Heart right ventricle (tissue), 16 donors: Measurements from ENCODE around the gene SLC6A5. TPM values are rescaled to one million over a fixed set of nuclear protein-coding genes. Genes with fewer than 3 reads are reported as not detected.

Experiments
- ATAC-seq, 8 donors: fragments of 200-7000 bp; cut with Tn5 transposase; one replicate each; pipeline ENCODE4 v1.9.1; 2020; ENCODE audit warnings: mild to moderate bottlenecking in 8 of 8, moderate library complexity in 8 of 8, moderate number of reproducible peaks in 1 of 8
- DNase-seq, 2 donors: peaks; one replicate each; pipeline ENCODE4 v3.0.0-alpha.2; 2020
- H3K27ac ChIP-seq, 10 donors: fragments of 200-600 bp; sonication (generic) in 2 of 10; one replicate each; pipeline versions ENCODE4 v1.5.0 to v1.8.0; 2020 to 2022; ENCODE audit warnings: mild to moderate bottlenecking in 3 of 10
- H3K27me3 ChIP-seq, 7 donors: fragments of 200-600 bp; one replicate each; pipeline ENCODE4 v1.8.0; 2021 to 2022; ENCODE audit warnings: mild to moderate bottlenecking in 2 of 7
- H3K36me3 ChIP-seq, 9 donors: fragments of 200-600 bp; sonication (generic) in 1 of 9; one replicate each; pipeline versions ENCODE4 v1.5.0 to v1.8.0; 2020 to 2022; ENCODE audit warnings: mild to moderate bottlenecking in 2 of 9
- H3K4me1 ChIP-seq, 9 donors: fragments of 200-600 bp; sonication (generic) in 1 of 9; one replicate each; pipeline versions ENCODE4 v1.5.0 to v1.8.0; 2020 to 2022; ENCODE audit warnings: mild to moderate bottlenecking in 4 of 9
- H3K4me3 ChIP-seq, 10 donors: fragments of 200-600 bp; sonication (generic) in 2 of 10; one replicate each; pipeline versions ENCODE4 v1.5.0 to v1.8.0; 2020 to 2022; ENCODE audit warnings: mild to moderate bottlenecking in 7 of 10, moderate library complexity in 2 of 10
- H3K9me3 ChIP-seq, 11 donors: fragments of 200-600 bp in 10 of 11; sonication (generic) in 2 of 11; one replicate each; pipeline versions ENCODE4 v1.5.0 to v1.8.0; 2013 to 2022; ENCODE audit warnings: mild to moderate bottlenecking in 2 of 11, control low read depth in 1 of 11, moderate library complexity in 1 of 11
- WGBS, 2 donors: extraction: QIAGEN DNeasy Blood & Tissue Kit; methylation state at CpG; one replicate each; pipeline ENCODE4 v1.1.7; 2013; ENCODE audit warnings: inconsistent platforms in 1 of 2; 5-methylcytosine and 5-hydroxymethylcytosine counted together
- intact Hi-C, 10 donors: fragments of 100-400 bp; cut with DNase I; formaldehyde crosslinking; loops; one replicate each; pipeline versions ENCODE4 v1.11.1 to v1.14.2; 2022
- polyA plus RNA-seq, 2 donors: library from polyadenylated mRNA; stranded (reverse); fragments of 200-250 nt; gene quantifications; one replicate each; pipeline ENCODE4 v1.2.3, GENCODE V29; 2013
- total RNA-seq, 10 donors: library from RNA; stranded (reverse); fragmentation: NEBNext Ultra II Directional in 3 of 10; extraction: Animal tissue kit (Norgen Biotek cat#: 25700) in 3 of 10; gene quantifications; one replicate each; pipeline versions ENCODE4 v1.2.1 to v1.2.4, GENCODE V29; 2021 to 2023
- TF ChIP-seq, protein P1 (sequence below), 9 donors: fragments of 200-600 bp; sonication (generic) in 2 of 9; IDR thresholded peaks; one replicate each; pipeline versions ENCODE4 v1.5.0 to v1.8.0; 2021 to 2022; ENCODE audit warnings: antibody characterized with exemption in 9 of 9, mild to moderate bottlenecking in 5 of 9, moderate library complexity in 1 of 9
- donor health status: Arrhythmogenic right ventricular cardiomyopathy.
- donor health status: ischemic (EF 13 %, LVEDD 7.1; RV severe dilation, severe dysfunction).
- donor health status: healthy with polysubstance abuse.
- donor health status: DM: no; HTN: yes; CAD: no.
- donor health status: DM: no; HTN: no; CAD: no.
- donor health status: ischemic (EF 25% LVEDD 6.9; RV normal size, moderate dysfunction).
- donor health status: ischemic (EF 25% LVEDD 5.7; RV mildly dilated, moderate dysfunction).
- donor health status: healthy.
- donor health status: DM: yes; HTN: yes; CAD: no.
- donor health status: Ischemic cardiomyopathy.
- donor health status: ischemic (EF 35%, LVEDD 5.7; RV mildly dilated, moderate dysfunction).
- donor health status: nonischemic (EF 11% LVEDD 7.7; RV severe dilation, severe dysfunction).
- donor health status: DM: yes; HTN: yes; CAD: no.
- donor health status: PGD.
- donor health status: ischemic (EF 29% LVEDD 5.4; RV normal size, mild dysfunction).
- donor health status: nonischemic (EF 23%, LVEDD 6.1; RV moderate dilation, normal function).

SLC6A5 gene
- total and polyA plus RNA-seq, 12 donors: not detected

DNA sequence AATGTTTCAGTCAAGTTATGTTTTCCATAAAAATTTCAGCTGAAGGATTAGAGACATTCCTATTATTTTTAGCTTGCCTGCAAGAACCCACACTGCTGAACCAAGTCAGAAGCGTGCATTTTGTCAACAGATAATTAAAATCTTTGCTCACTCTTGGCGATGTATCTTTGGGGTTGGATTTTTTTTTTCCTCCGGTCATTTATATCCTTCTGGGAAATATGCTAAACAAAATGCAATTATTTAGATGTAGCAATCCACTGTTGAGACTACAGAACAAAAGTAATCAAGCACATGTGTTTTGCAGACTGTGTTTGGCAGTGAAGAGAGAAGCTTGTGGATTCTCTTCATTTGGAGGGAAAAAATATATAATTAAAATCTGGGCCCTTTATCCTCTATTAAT lies 54.6 kb downstream of the SLC6A5 start:
- no peak for ATAC-seq
- intact Hi-C loops: loop anchor here in 1 of 10 donors (10.0 kb wide), 1 partner anchor 861 kb away; no protein-coding TSS in a partner anchor
- no peak for DNase-seq
- H3K27me3 ChIP-seq: peaks cover 0 to 49% (median 23%) of the 10 kb centered on the region in 7 donors
- no peaks in the 10 kb centered on the region for H3K36me3 ChIP-seq
- 70 to 72% methylated on average over 3 of the region's 3 CpGs for WGBS, 2 donors
- no peaks in the 10 kb centered on the region for H3K9me3 ChIP-seq
- no peak overlapping the region for H3K27ac ChIP-seq
- H3K4me3 ChIP-seq: no peak overlapping the region
- TF ChIP-seq, protein P1, sequence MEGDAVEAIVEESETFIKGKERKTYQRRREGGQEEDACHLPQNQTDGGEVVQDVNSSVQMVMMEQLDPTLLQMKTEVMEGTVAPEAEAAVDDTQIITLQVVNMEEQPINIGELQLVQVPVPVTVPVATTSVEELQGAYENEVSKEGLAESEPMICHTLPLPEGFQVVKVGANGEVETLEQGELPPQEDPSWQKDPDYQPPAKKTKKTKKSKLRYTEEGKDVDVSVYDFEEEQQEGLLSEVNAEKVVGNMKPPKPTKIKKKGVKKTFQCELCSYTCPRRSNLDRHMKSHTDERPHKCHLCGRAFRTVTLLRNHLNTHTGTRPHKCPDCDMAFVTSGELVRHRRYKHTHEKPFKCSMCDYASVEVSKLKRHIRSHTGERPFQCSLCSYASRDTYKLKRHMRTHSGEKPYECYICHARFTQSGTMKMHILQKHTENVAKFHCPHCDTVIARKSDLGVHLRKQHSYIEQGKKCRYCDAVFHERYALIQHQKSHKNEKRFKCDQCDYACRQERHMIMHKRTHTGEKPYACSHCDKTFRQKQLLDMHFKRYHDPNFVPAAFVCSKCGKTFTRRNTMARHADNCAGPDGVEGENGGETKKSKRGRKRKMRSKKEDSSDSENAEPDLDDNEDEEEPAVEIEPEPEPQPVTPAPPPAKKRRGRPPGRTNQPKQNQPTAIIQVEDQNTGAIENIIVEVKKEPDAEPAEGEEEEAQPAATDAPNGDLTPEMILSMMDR (IDR thresholded peaks at IDR 0.05): no peak
- H3K4me1 ChIP-seq: no peaks in the 10 kb centered on the region

DNA sequence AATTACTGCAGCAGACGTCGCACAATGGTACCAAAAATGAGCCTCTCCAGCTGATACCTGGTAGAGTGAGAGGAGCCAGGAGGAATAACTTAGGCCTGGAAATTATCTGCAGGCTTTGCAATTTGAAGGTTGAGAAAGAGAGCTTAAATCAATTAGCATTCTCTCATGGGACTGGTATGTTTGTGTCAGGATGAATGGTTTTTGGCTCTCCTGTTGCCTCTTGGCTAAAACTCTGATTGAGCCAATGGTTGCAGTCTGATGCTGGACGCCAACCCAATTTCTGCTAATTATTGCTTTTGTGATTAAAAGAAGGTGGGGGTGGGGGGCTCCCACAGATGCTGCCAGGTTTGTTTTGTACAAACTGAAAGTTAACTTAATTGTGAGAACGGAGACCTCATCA lies 57.5 kb downstream of the SLC6A5 start:
- WGBS, 2 donors: 79 to 83% methylated on average over 4 of the region's 4 CpGs
- TF ChIP-seq, protein P1 (IDR thresholded peaks at IDR 0.05): no peak
- intact Hi-C loops: loop anchor here in 1 of 10 donors (10.0 kb wide), 1 partner anchor 858 kb away; no protein-coding TSS in a partner anchor
- H3K4me3 ChIP-seq: no peak overlapping the region
- ATAC-seq (no peak), DNase-seq (no peak)
- no peaks in the 10 kb centered on the region for H3K4me1 ChIP-seq
- peaks cover 0 to 3% (median 0%) of the 10 kb centered on the region in 11 donors for H3K9me3 ChIP-seq
- peaks cover 0 to 42% (median 18%) of the 10 kb centered on the region in 7 donors for H3K27me3 ChIP-seq
- H3K36me3 ChIP-seq: no peaks in the 10 kb centered on the region
- no peak overlapping the region for H3K27ac ChIP-seq

DNA sequence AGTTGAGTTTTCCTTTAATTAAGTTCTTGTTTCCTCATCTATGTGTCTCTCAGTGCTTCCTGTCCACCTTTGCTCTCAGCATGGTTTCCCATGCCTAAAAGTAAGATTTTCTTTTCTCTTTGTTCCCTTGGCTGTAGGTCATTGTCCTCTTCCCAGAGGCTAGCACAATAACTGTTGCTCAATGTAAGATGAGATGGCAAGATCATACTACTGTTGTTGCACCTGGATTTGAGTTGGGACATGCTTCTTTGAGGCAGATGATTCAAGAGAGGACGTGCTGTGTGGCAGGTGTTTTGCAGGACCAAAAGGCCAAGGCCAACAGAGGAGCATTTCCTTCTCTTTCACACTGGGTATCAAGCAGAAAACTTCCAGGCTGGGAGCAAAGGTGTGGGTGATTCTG lies 58.7 kb downstream of the SLC6A5 start:
- Histone ChIP-seq H3K4me3 (no peak overlapping the region), H3K4me1 (no peaks in the 10 kb centered on the region), H3K27me3 (peaks cover 0 to 33% (median 11%) of the 10 kb centered on the region in 7 donors), H3K9me3 (peaks cover 0 to 6% (median 0%) of the 10 kb centered on the region in 11 donors), H3K36me3 (no peaks in the 10 kb centered on the region), H3K27ac (no peak overlapping the region)
- TF ChIP-seq, protein P1 (IDR thresholded peaks at IDR 0.05): no peak
- DNase-seq: no peak
- ATAC-seq: no peak
- intact Hi-C loops: loop anchor here in 1 of 10 donors (10.0 kb wide), 1 partner anchor 857 kb away; no protein-coding TSS in a partner anchor
- WGBS, 2 donors: 46 to 48% methylated on average over 1 of the region's 1 CpG

DNA sequence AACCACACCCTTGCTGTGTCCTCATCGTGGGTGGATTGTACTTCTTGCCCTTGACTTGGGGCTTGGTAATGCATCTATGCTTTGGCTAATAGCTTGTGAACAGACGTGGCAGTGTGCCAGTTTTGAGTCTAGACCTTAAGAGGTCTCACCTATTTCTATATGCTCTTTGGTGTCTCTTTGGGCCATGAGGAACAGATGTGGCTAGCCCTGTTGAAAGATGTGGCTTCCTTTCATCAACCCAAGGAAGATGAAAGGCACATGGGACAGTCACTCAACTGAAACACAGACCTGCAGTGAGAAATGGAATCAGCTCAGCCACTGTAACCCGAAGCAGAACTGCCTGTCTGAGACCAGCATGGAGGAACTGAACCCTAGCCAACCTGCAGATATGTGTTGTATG lies 62.0 kb downstream of the SLC6A5 start:
- ATAC-seq (no peak), DNase-seq (no peak)
- Histone ChIP-seq H3K27ac (no peak overlapping the region), H3K4me1 (no peaks in the 10 kb centered on the region), H3K4me3 (no peak overlapping the region), H3K27me3 (peaks cover 0 to 26% (median 9%) of the 10 kb centered on the region in 7 donors), H3K9me3 (peaks cover 0 to 6% (median 0%) of the 10 kb centered on the region in 11 donors), H3K36me3 (no peaks in the 10 kb centered on the region)
- 64 to 69% methylated on average over 3 of the region's 3 CpGs for WGBS, 2 donors
- TF ChIP-seq, protein P1 (IDR thresholded peaks at IDR 0.05): no peak
- intact Hi-C loops: no loop called here
